CD14-positive monocyte (primary cell): Measurements from ENCODE around the gene KIAA0232. TPM values are rescaled to one million over a fixed set of nuclear protein-coding genes. Genes with fewer than 3 reads are reported as not detected.

Experiments
- DNase-seq, 3 donors: peaks; one replicate each; pipeline ENCODE4 v3.0.0-alpha.2; 2011 to 2022
- H2AFZ ChIP-seq: 2 replicates; pipeline ENCODE4 v1.6.0; 2012; ENCODE audit warnings: mild to moderate bottlenecking, low read depth, low read length, inconsistent platforms; ENCODE audit not compliant: insufficient read depth, poor library complexity, severe bottlenecking
- H3K27ac ChIP-seq, 2 donors: 1 replicate in 1 of 2; 2 replicates in 1 of 2; pipeline ENCODE4 v1.5.1; 2012 to 2013; ENCODE audit warnings: low read length in 2 of 2, control low read depth in 1 of 2, inconsistent platforms in 1 of 2, low read depth in 1 of 2, mild to moderate bottlenecking in 1 of 2
- H3K27me3 ChIP-seq, 2 donors: one replicate each; pipeline versions ENCODE4 v1.6.0 to v1.6.1; 2011 to 2013; ENCODE audit warnings: low read length in 2 of 2; ENCODE audit not compliant: control insufficient read depth in 2 of 2, insufficient read depth in 2 of 2
- H3K36me3 ChIP-seq, 2 donors: replicated peaks in 1 of 2; 1 replicate in 1 of 2; 2 replicates in 1 of 2; pipeline versions ENCODE4 v1.5.1 to v1.6.1; 2012 to 2013; ENCODE audit warnings: low read length in 2 of 2, control low read depth in 1 of 2, inconsistent platforms in 1 of 2, mild to moderate bottlenecking in 1 of 2; ENCODE audit not compliant: insufficient read depth in 2 of 2, control insufficient read depth in 1 of 2
- H3K4me1 ChIP-seq, 2 donors: 1 replicate in 1 of 2; 2 replicates in 1 of 2; pipeline versions ENCODE4 v1.5.1 to v1.6.1; 2012 to 2013; ENCODE audit warnings: low read length in 2 of 2, control low read depth in 1 of 2, inconsistent platforms in 1 of 2, mild to moderate bottlenecking in 1 of 2, moderate library complexity in 1 of 2; ENCODE audit not compliant: insufficient read depth in 2 of 2, control insufficient read depth in 1 of 2
- H3K4me2 ChIP-seq: replicated peaks from 2 replicates; pipeline ENCODE3; 2012; ENCODE audit warnings: low read length, moderate library complexity, mild to moderate bottlenecking; ENCODE audit not compliant: poor library complexity, severe bottlenecking; ENCODE audit errors: extremely low read depth
- H3K4me3 ChIP-seq, 3 experiments: fragments of 200-600 bp in 1 of 3; sonication (generic) in 1 of 3; replicated peaks in 1 of 3; 1 replicate in 2 of 3; 2 replicates in 1 of 3; pipeline ENCODE4 v1.5.1; 2011 to 2013; ENCODE audit warnings: low read length in 3 of 3, mild to moderate bottlenecking in 3 of 3, control low read depth in 2 of 3, low read depth in 2 of 3, inconsistent platforms in 1 of 3, moderate library complexity in 1 of 3
- H3K79me2 ChIP-seq: 2 replicates; pipeline ENCODE4 v1.6.0; 2012; ENCODE audit warnings: mild to moderate bottlenecking, control low read depth, inconsistent platforms, low read length, moderate library complexity; ENCODE audit not compliant: insufficient read depth
- H3K9ac ChIP-seq: 2 replicates; pipeline ENCODE4 v1.6.0; 2017; ENCODE audit warnings: low read length, mild to moderate bottlenecking; ENCODE audit not compliant: insufficient read depth, poor library complexity, severe bottlenecking
- H3K9me3 ChIP-seq, 2 donors: replicated peaks in 1 of 2; 1 replicate in 1 of 2; 2 replicates in 1 of 2; pipeline versions ENCODE4 v1.5.1 to v1.6.1; 2012 to 2013; ENCODE audit warnings: low read length in 2 of 2, control low read depth in 1 of 2; ENCODE audit not compliant: control insufficient read depth in 1 of 2, insufficient read depth in 1 of 2
- H4K20me1 ChIP-seq: 2 replicates; pipeline ENCODE4 v1.6.0; 2012; ENCODE audit warnings: mild to moderate bottlenecking, low read length, control low read depth, moderate library complexity; ENCODE audit not compliant: insufficient read depth
- H3K27ac Mint-ChIP-seq, 7 donors: one replicate each; pipeline ENCODE4 v1.8.0; 2020; ENCODE audit warnings: mild to moderate bottlenecking in 7 of 7, mixed read lengths in 7 of 7, moderate library complexity in 6 of 7, inconsistent platforms in 2 of 7
- H3K27me3 Mint-ChIP-seq, 3 donors: one replicate each; pipeline ENCODE4 v1.8.0; 2021 to 2022; ENCODE audit warnings: low read depth in 3 of 3, mild to moderate bottlenecking in 3 of 3, mixed read lengths in 3 of 3, moderate library complexity in 3 of 3, inconsistent platforms in 1 of 3
- H3K36me3 Mint-ChIP-seq, 2 donors: one replicate each; pipeline ENCODE4 v1.8.0; 2020; ENCODE audit warnings: mixed read lengths in 2 of 2, inconsistent platforms in 1 of 2, mild to moderate bottlenecking in 1 of 2
- H3K4me1 Mint-ChIP-seq: one replicate; pipeline ENCODE4 v1.8.0; 2020; ENCODE audit warnings: mild to moderate bottlenecking, mixed read lengths
- H3K4me3 Mint-ChIP-seq, 2 donors: one replicate each; pipeline ENCODE4 v1.8.0; 2020; ENCODE audit warnings: mild to moderate bottlenecking in 2 of 2, mixed read lengths in 2 of 2, moderate library complexity in 1 of 2
- H3K9me3 Mint-ChIP-seq, 7 donors: one replicate each; pipeline ENCODE4 v1.8.0; 2020 to 2022; ENCODE audit warnings: mixed read lengths in 7 of 7, mild to moderate bottlenecking in 6 of 7, moderate library complexity in 6 of 7, inconsistent platforms in 2 of 7
- WGBS: methylation state at CpG from one replicate; pipeline ENCODE4 v1.1.5; 2013; ENCODE audit warnings: missing lambda C conversion rate; ENCODE audit not compliant: insufficient coverage; 5-methylcytosine and 5-hydroxymethylcytosine counted together
- intact Hi-C, 2 donors: fragments of 100-400 bp; cut with micrococcal nuclease; formaldehyde crosslinking; loops; one replicate each; pipeline versions ENCODE4 v1.15.0 to v1.15.1; 2023
- polyA plus RNA-seq, 3 donors: library from polyadenylated mRNA; depleted of rRNA in 1 of 3; unstranded in 2 of 3; stranded (reverse) in 1 of 3; fragments of 300-500 nt in 2 of 3; fragments of >200 nt in 1 of 3; fragmentation: Illumina TruSeq in 2 of 3; gene quantifications; 1 replicate in 2 of 3; 2 replicates in 1 of 3; pipeline ENCODE4 v1.2.3, GENCODE V29; 2012 to 2021
- TF ChIP-seq, protein P1 (sequence below): fragments of 200-600 bp; IDR thresholded peaks from one replicate; pipeline ENCODE4 v1.8.0; 2022; ENCODE audit warnings: antibody characterized with exemption, mild to moderate bottlenecking

Gene KIAA0232
- polyA plus RNA-seq, 3 donors, result 12.3 to 27.3 (median 20.6) TPM

DNA sequence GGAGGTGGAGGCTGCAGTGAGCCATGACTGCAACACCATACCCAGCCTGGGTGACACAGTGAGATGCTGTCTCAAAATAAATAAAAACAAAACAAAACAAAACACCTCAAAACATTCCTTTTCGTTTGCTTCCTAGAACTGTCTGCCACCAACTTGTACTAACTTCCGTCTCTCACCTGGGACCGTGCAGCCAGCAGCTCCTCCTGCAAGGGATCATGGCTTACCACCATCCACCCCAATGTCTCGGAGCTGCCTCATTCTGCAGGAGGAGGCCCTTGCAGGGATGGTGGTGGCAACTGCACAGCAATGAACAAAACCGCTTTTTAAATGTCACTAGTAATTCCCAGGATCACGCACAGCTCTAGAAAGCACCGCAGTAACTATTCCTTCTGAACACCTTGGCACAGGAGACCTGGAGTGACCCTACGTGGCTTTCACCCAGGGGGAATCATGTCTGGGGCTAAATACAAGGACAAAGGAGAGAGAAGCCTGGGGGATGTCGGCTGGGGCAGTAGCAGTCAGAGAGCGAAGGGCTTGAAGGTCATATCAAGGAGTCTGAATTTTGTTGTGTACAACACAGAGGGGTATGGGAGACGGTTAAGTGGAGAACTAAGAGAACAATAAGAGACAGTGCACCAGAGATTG is 17.4 kb upstream of the KIAA0232 start:
- H3K9me3 ChIP-seq, result no peaks in the 10 kb centered on the region
- no peak overlapping the region for H3K9ac ChIP-seq
- no peaks in the 10 kb centered on the region for H3K27me3 ChIP-seq
- no peaks in the 10 kb centered on the region for H3K36me3 ChIP-seq
- 95% methylated on average over 7 of the region's 11 CpGs for WGBS
- DNase-seq, result no peak
- Mint-ChIP-seq H3K4me3 (no peak overlapping the region), H3K27me3 (peaks cover 5 to 31% (median 10%) of the 10 kb centered on the region in 3 donors), H3K27ac (peak overlapping the region in 1 of 7 donors; percentile 39), H3K4me1 (peaks cover 14% of the 10 kb centered on the region), H3K9me3 (no peaks in the 10 kb centered on the region), H3K36me3 (no peaks in the 10 kb centered on the region)
- TF ChIP-seq, protein P1, sequence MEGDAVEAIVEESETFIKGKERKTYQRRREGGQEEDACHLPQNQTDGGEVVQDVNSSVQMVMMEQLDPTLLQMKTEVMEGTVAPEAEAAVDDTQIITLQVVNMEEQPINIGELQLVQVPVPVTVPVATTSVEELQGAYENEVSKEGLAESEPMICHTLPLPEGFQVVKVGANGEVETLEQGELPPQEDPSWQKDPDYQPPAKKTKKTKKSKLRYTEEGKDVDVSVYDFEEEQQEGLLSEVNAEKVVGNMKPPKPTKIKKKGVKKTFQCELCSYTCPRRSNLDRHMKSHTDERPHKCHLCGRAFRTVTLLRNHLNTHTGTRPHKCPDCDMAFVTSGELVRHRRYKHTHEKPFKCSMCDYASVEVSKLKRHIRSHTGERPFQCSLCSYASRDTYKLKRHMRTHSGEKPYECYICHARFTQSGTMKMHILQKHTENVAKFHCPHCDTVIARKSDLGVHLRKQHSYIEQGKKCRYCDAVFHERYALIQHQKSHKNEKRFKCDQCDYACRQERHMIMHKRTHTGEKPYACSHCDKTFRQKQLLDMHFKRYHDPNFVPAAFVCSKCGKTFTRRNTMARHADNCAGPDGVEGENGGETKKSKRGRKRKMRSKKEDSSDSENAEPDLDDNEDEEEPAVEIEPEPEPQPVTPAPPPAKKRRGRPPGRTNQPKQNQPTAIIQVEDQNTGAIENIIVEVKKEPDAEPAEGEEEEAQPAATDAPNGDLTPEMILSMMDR, result no peak
- no peaks in the 10 kb centered on the region for H4K20me1 ChIP-seq
- no peak overlapping the region for H3K4me2 ChIP-seq
- intact Hi-C loops, result no loop called here
- no peak overlapping the region for H3K4me3 ChIP-seq
- H3K79me2 ChIP-seq, result no peaks in the 10 kb centered on the region
- no peak overlapping the region for H3K27ac ChIP-seq
- H2AFZ ChIP-seq, result no peak overlapping the region
- H3K4me1 ChIP-seq, result peaks cover 17 to 23% of the 10 kb centered on the region in 2 donors

DNA sequence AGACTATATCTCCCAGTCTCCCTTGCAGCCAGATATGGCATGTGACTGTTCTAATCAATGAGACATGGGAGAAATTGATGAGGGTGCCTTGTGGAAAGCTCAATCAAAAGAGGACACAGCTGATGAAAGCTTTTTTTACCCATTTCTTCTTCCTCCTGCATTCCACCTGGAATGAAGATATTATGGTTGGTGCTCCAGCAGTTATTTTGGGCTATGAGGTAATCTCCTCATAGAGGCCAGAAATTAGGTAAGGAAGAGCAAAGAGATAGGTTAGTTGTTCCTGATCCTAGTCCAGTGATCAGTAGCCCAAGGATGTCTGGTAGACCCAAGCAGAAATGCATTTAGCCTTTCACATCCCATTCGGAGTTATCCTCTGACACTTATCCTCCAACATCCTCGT is 16.8 kb upstream of the KIAA0232 start:
- TF ChIP-seq, protein P1, result no peak
- H3K4me3 ChIP-seq, result no peak overlapping the region
- Mint-ChIP-seq H3K4me1 (peaks cover 14% of the 10 kb centered on the region), H3K27ac (no peak overlapping the region), H3K4me3 (no peak overlapping the region), H3K27me3 (peaks cover 5 to 31% (median 10%) of the 10 kb centered on the region in 3 donors), H3K36me3 (no peaks in the 10 kb centered on the region), H3K9me3 (no peaks in the 10 kb centered on the region)
- no peak overlapping the region for H3K4me2 ChIP-seq
- no peak for DNase-seq
- 100% methylated on average over 2 of the region's 2 CpGs for WGBS
- H3K4me1 ChIP-seq, result peaks cover 17 to 23% of the 10 kb centered on the region in 2 donors
- no peak overlapping the region for H3K27ac ChIP-seq
- no peaks in the 10 kb centered on the region for H3K36me3 ChIP-seq
- H2AFZ ChIP-seq, result no peak overlapping the region
- no peaks in the 10 kb centered on the region for H3K9me3 ChIP-seq
- no peaks in the 10 kb centered on the region for H4K20me1 ChIP-seq
- H3K79me2 ChIP-seq, result no peaks in the 10 kb centered on the region
- H3K9ac ChIP-seq, result no peak overlapping the region
- intact Hi-C loops, result no loop called here
- H3K27me3 ChIP-seq, result no peaks in the 10 kb centered on the region
